Activated CD4-positive, alpha-beta T cell treated with anti-CD3 and anti-CD28 coated beads, Interleukin-10, Interleukin-2, amounts not matched to agents 100 ng/mL and 50 ng/mL, durations not matched to agents 16 hours and 8 hours (primary cell): ENCODE data around the gene DCPS.
"Not testable (repeated sequence)": the region's sequence is repeated elsewhere in the genome, so short reads cannot be mapped to it uniquely, and the experiment has no call there.

Source experiments
- DNase-seq: peaks from one replicate; pipeline ENCODE4 v3.0.0-alpha.2; 2020

DCPS gene

GRCh38 chr11:126362879-126363655 lies 59.2 kb downstream of the DCPS start:
- no peak for DNase-seq

GRCh38 chr11:126363706-126364248 lies 59.9 kb downstream of the DCPS start:
- no peak for DNase-seq

GRCh38 chr11:126364735-126365134 lies 60.9 kb downstream of the DCPS start:
- not testable (repeated sequence) for DNase-seq

- DNase-seq = not testable (repeated sequence)
Observed at GRCh38 chr11:126365508-126365907, 61.6 kb downstream of the DCPS start.

GRCh38 chr11:126366064-126366822 lies 62.4 kb downstream of the DCPS start:
- DNase-seq = no peak

- not testable (repeated sequence) for DNase-seq
Observed at GRCh38 chr11:126366823-126367654, 63.2 kb downstream of the DCPS start.

GRCh38 chr11:126367806-126368205 lies 63.9 kb downstream of the DCPS start:
- DNase-seq = not testable (repeated sequence)

GRCh38 chr11:126368336-126369119 lies 64.7 kb downstream of the DCPS start:
- not testable (repeated sequence) for DNase-seq

- no peak for DNase-seq
Observed at GRCh38 chr11:126370016-126370415, 66.2 kb downstream of the DCPS start.

- no peak for DNase-seq
Observed at GRCh38 chr11:126371595-126371994, 67.7 kb downstream of the DCPS start.

- DNase-seq = not testable (repeated sequence)
Observed at GRCh38 chr11:126373389-126374066, 69.7 kb downstream of the DCPS start.

- DNase-seq = not testable (repeated sequence)
Observed at GRCh38 chr11:126374562-126375300, 70.9 kb downstream of the DCPS start.

GRCh38 chr11:126375726-126376125 lies 71.9 kb downstream of the DCPS start:
- DNase-seq = no peak

- no peak for DNase-seq
Observed at GRCh38 chr11:126378763-126379162, 74.9 kb downstream of the DCPS start.

GRCh38 chr11:126380909-126381308 lies 77.0 kb downstream of the DCPS start:
- no peak for DNase-seq

- DNase-seq = not testable (repeated sequence)
Observed at GRCh38 chr11:126381960-126382359, 78.1 kb downstream of the DCPS start.

GRCh38 chr11:126382641-126383040 lies 78.8 kb downstream of the DCPS start:
- not testable (repeated sequence) for DNase-seq

- DNase-seq = no peak
Observed at GRCh38 chr11:126383339-126384335, 79.8 kb downstream of the DCPS start.

GRCh38 chr11:126384449-126385070 lies 80.7 kb downstream of the DCPS start:
- DNase-seq = no peak
